ENCODE results near the gene CTSF. TPM values are rescaled to one million over a fixed set of nuclear protein-coding genes. Genes with fewer than 3 reads are reported as not detected.

Gene CTSF
- total RNA-seq, 2 experiments from 2014 or later = not detected

DNA sequence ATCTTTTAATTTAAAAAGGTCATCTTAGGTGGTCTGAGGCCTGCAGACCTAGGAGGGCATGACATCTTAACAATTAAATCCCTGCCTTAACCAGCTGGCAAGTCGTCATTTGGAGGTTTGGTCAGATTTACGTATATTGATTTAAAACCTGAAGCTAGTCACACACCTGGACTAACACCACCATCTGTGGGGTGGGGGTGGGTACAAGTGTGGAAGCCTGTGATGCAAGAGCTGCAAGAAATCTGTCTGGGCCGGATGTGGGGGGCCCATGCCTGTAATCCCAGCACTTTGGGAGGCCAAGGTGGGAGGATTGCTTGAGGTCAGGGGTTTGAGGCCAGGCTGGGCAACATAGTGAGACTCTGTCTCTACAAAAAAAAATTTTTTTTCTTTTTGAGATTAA, 12.9 kb upstream of the CTSF start:
- Histone ChIP-seq H3K36me3 (ENCODE audit: insufficient read depth, low read length) (no peaks in the 10 kb centered on the region), H3K4me3 (ENCODE audit: low read depth, low read length, poor library complexity, severe bottlenecking) (no peak overlapping the region), H3K79me2 (ENCODE audit: insufficient read depth, low read depth, low read length) (no peaks in the 10 kb centered on the region), H2AFZ (ENCODE audit: low read length) (0 out of 2 replicates have a peak overlapping the region, but pooled peaks have one; percentile 3), H3K9me2 (ENCODE audit: insufficient read depth, low read length) (no peaks in the 10 kb centered on the region), H3K4me1 (ENCODE audit: insufficient read depth, low read length, poor library complexity, severe bottlenecking) (no peaks in the 10 kb centered on the region), H3K27ac (ENCODE audit: low read depth, low read length, poor library complexity, severe bottlenecking) (no peak overlapping the region), H4K20me1 (ENCODE audit: insufficient read depth, low read length) (no peaks in the 10 kb centered on the region), H3K9me3 (ENCODE audit: low read length) (peaks cover 13% of the 10 kb centered on the region; the same call in 1 of the 2 replicates), H3K4me2 (ENCODE audit: low read length) (no peak overlapping the region)
- ChIA-PET CTCF (ENCODE audit: unreplicated experiment) (no interaction called here), POLR2A (interaction anchor here (1.0 to 1.2 kb wide), 3 partner anchors 35 to 97 kb away, joined by 3 to 5 read pairs (median 4); partner anchors contain the start of genes RBM14 and RBM4B)
- no peak for DNase-seq (ENCODE audit: low spot score)
- no TSS peak for BruUV-seq (replicated peaks)
- TF ChIP-seq, protein P1, sequence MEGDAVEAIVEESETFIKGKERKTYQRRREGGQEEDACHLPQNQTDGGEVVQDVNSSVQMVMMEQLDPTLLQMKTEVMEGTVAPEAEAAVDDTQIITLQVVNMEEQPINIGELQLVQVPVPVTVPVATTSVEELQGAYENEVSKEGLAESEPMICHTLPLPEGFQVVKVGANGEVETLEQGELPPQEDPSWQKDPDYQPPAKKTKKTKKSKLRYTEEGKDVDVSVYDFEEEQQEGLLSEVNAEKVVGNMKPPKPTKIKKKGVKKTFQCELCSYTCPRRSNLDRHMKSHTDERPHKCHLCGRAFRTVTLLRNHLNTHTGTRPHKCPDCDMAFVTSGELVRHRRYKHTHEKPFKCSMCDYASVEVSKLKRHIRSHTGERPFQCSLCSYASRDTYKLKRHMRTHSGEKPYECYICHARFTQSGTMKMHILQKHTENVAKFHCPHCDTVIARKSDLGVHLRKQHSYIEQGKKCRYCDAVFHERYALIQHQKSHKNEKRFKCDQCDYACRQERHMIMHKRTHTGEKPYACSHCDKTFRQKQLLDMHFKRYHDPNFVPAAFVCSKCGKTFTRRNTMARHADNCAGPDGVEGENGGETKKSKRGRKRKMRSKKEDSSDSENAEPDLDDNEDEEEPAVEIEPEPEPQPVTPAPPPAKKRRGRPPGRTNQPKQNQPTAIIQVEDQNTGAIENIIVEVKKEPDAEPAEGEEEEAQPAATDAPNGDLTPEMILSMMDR (conservative IDR thresholded peaks at IDR 0.05; ENCODE audit: low read length) = no peak
- no peak for TF ChIP-seq EZH2phosphoT487 (IDR thresholded peaks at IDR 0.05; ENCODE audit: borderline replicate concordance, low read depth, low read length)
- intact Hi-C loops (cut with micrococcal nuclease; ENCODE audit: unreplicated experiment) = no loop called here

DNA sequence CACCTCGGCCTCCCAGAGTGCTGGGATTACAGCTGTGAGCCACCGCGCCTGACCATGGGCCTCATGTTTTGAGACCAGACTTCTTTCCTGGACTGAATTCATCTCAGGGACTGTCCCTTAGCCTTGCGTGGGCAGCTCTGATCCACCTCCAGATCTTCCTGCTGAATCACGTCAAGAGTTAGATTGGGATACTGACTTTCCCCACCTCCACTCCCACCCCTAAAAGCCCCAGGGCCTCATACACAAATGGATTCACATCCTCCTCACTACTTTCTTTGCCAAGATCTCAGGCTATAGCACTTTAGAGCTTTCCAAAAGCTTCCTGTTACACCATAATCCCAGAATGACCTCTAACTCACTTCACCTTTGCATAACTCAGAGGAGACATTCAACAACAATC, 12.4 kb upstream of the CTSF start:
- no TSS peak for BruUV-seq (replicated peaks)
- CTCF ChIA-PET (ENCODE audit: unreplicated experiment) = no interaction called here
- no peaks in the 10 kb centered on the region for H4K20me1 ChIP-seq (ENCODE audit: insufficient read depth, low read length)
- no peak for TF ChIP-seq EZH2phosphoT487 (IDR thresholded peaks at IDR 0.05; ENCODE audit: borderline replicate concordance, low read depth, low read length)
- TF ChIP-seq, protein P1 (conservative IDR thresholded peaks at IDR 0.05; ENCODE audit: low read length) = no peak
- POLR2A ChIA-PET = interaction anchor here (1.0 to 1.2 kb wide), 3 partner anchors 36 to 97 kb away, joined by 3 to 5 read pairs (median 4); partner anchors contain the start of genes RBM14 and RBM4B
- H3K27ac ChIP-seq (ENCODE audit: low read depth, low read length, poor library complexity, severe bottlenecking) = no peak overlapping the region
- H3K36me3 ChIP-seq (ENCODE audit: insufficient read depth, low read length) = no peaks in the 10 kb centered on the region
- H3K4me2 ChIP-seq (ENCODE audit: low read length) = no peak overlapping the region
- H3K9me3 ChIP-seq (ENCODE audit: low read length) = peaks cover 13% of the 10 kb centered on the region; the same call in 1 of the 2 replicates
- H3K4me3 ChIP-seq (ENCODE audit: low read depth, low read length, poor library complexity, severe bottlenecking) = no peak overlapping the region
- intact Hi-C loops (cut with micrococcal nuclease; ENCODE audit: unreplicated experiment) = no loop called here
- H2AFZ ChIP-seq (ENCODE audit: low read length) = 0 out of 2 replicates have a peak overlapping the region, but pooled peaks have one; percentile 3
- no peaks in the 10 kb centered on the region for H3K4me1 ChIP-seq (ENCODE audit: insufficient read depth, low read length, poor library complexity, severe bottlenecking)
- no peak for DNase-seq (ENCODE audit: low spot score)
- H3K79me2 ChIP-seq (ENCODE audit: insufficient read depth, low read depth, low read length) = no peaks in the 10 kb centered on the region
- no peaks in the 10 kb centered on the region for H3K9me2 ChIP-seq (ENCODE audit: insufficient read depth, low read length)

DNA sequence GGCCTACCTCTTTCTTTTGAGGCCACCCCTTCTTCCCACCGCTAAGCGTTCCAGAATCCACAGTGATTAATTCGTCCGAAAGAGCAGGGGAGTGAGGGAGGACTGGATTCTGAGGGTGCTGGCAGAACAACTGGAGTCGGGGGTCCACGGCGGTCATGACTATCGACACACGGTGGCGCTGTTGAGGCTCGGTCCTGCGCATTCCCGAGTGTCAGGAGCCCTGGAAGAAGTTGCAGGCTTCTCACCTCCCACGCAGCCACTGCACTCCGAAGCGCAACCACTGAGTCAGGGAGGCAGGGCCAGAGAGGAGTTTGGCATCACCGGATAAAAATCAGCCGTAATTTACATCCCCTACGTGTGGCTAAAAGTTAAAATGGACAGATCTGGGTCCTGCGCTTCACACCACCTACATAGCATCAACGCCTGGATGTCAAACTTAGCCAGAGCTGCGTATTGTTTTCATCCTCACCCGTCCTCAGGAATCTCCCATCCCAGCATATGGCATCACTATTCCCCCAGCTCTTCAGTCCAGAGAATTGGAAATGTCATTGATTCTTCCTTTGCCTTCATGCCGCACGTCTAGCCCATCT, 10.7 kb upstream of the CTSF start:
- DNase-seq (ENCODE audit: low spot score) = peak; percentile 73
- Histone ChIP-seq H3K4me3 (ENCODE audit: low read depth, low read length, poor library complexity, severe bottlenecking) (no peak overlapping the region), H2AFZ (ENCODE audit: low read length) (no peak overlapping the region), H3K79me2 (ENCODE audit: insufficient read depth, low read depth, low read length) (no peaks in the 10 kb centered on the region), H3K9me2 (ENCODE audit: insufficient read depth, low read length) (no peaks in the 10 kb centered on the region), H3K4me2 (ENCODE audit: low read length) (no peak overlapping the region), H3K9me3 (ENCODE audit: low read length) (peaks cover 13% of the 10 kb centered on the region; the same call in 1 of the 2 replicates), H3K27ac (ENCODE audit: low read depth, low read length, poor library complexity, severe bottlenecking) (no peak overlapping the region), H3K36me3 (ENCODE audit: insufficient read depth, low read length) (no peaks in the 10 kb centered on the region), H4K20me1 (ENCODE audit: insufficient read depth, low read length) (no peaks in the 10 kb centered on the region), H3K4me1 (ENCODE audit: insufficient read depth, low read length, poor library complexity, severe bottlenecking) (no peaks in the 10 kb centered on the region)
- intact Hi-C loops (cut with micrococcal nuclease; ENCODE audit: unreplicated experiment) = loop anchor here (1.0 to 5.0 kb wide), 4 partner anchors 38 to 172 kb away; partner anchors contain the start of genes RBM14 and RBM4
- no TSS peak for BruUV-seq (replicated peaks)
- no peak for TF ChIP-seq EZH2phosphoT487 (IDR thresholded peaks at IDR 0.05; ENCODE audit: borderline replicate concordance, low read depth, low read length)
- TF ChIP-seq, protein P1 (conservative IDR thresholded peaks at IDR 0.05; ENCODE audit: low read length) = peak; percentile 91
- ChIA-PET POLR2A (interaction anchor here (0.5 kb wide), 1 partner anchor 12 kb away, joined by 5 read pairs; no protein-coding TSS in a partner anchor), CTCF (ENCODE audit: unreplicated experiment) (interaction anchor here (1.0 kb wide), 1 partner anchor 99 kb away, joined by 4 read pairs; no protein-coding TSS in a partner anchor)
